Uterus (tissue), 4 donors: ENCODE measurements around the gene RBM15B. TPM values are rescaled to one million over a fixed set of nuclear protein-coding genes. Genes with fewer than 3 reads are reported as not detected.

ENCODE experiments used
- DNase-seq, 2 donors: peaks; one replicate each; pipeline ENCODE4 v3.0.0-alpha.2; 2019 to 2020
- H3K27ac ChIP-seq, 2 donors: fragments of 200-600 bp; sonication (generic); 1 replicate in 1 of 2; 2 replicates in 1 of 2; pipeline ENCODE4 v1.5.1; 2016 to 2018
- H3K27me3 ChIP-seq, 2 donors: fragments of 200-600 bp; sonication (generic); one replicate each; pipeline ENCODE4 v1.5.1; 2018 to 2019; ENCODE audit warnings: control low read depth in 1 of 2
- H3K36me3 ChIP-seq, 2 donors: fragments of 200-600 bp; sonication (generic); one replicate each; pipeline ENCODE4 v1.5.1; 2019; ENCODE audit warnings: control low read depth in 1 of 2
- H3K4me1 ChIP-seq, 2 donors: fragments of 200-600 bp; sonication (generic); one replicate each; pipeline ENCODE4 v1.5.1; 2018 to 2019; ENCODE audit warnings: control low read depth in 1 of 2
- H3K4me3 ChIP-seq, 2 donors: fragments of 200-600 bp; sonication (generic); 1 replicate in 1 of 2; 2 replicates in 1 of 2; pipeline ENCODE4 v1.5.1; 2018 to 2019; ENCODE audit warnings: mild to moderate bottlenecking in 1 of 2
- H3K9me3 ChIP-seq, 2 donors: fragments of 200-600 bp; sonication (generic); one replicate each; pipeline ENCODE4 v1.5.1; 2019; ENCODE audit warnings: control low read depth in 1 of 2
- CTCF ChIP-seq, 4 experiments: fragments of 200-600 bp in 2 of 4; fragments of 450-650 bp in 2 of 4; sonication (generic) in 2 of 4; IDR thresholded peaks; one replicate each; pipeline ENCODE4 v1.5.1; 2016 to 2019; ENCODE audit warnings: antibody characterized with exemption in 4 of 4, mild to moderate bottlenecking in 2 of 4, moderate library complexity in 1 of 4
- POLR2A ChIP-seq, 2 donors: fragments of 450-650 bp; IDR thresholded peaks; one replicate each; pipeline ENCODE4 v1.6.1; 2016; ENCODE audit warnings: antibody characterized with exemption in 2 of 2, mild to moderate bottlenecking in 1 of 2, moderate library complexity in 1 of 2
- intact Hi-C: fragments of 100-400 bp; cut with DNase I; formaldehyde crosslinking; loops from one replicate; pipeline ENCODE4 v1.15.1; 2023; ENCODE audit warnings: low total_unique reads
- total RNA-seq, 4 donors: library from RNA; depleted of rRNA in 3 of 4; stranded (reverse); fragments of >200 nt in 3 of 4; gene quantifications; one replicate each; pipeline versions ENCODE4 v1.1.0 to v1.2.4, GENCODE V29; 2014 to 2023
- donor health status: DM: yes; HTN: yes; CAD: no.

RBM15B gene
- total RNA-seq, 4 donors from 2014 or later: 21.2 to 38.9 (median 28.1) TPM

GRCh38 chr3:51378726-51379125 is 12.4 kb upstream of the RBM15B start:
- no peak overlapping the region for H3K4me3 ChIP-seq
- H3K9me3 ChIP-seq: no peaks in the 10 kb centered on the region
- no peaks in the 10 kb centered on the region for H3K27me3 ChIP-seq
- no peaks in the 10 kb centered on the region for H3K36me3 ChIP-seq
- peaks cover 0 to 1% of the 10 kb centered on the region in 2 donors for H3K4me1 ChIP-seq
- DNase-seq: no peak
- intact Hi-C loops: no loop called here
- no peak overlapping the region for H3K27ac ChIP-seq
- TF ChIP-seq POLR2A (IDR thresholded peaks at IDR 0.05): no peak
- no peak for TF ChIP-seq CTCF (IDR thresholded peaks at IDR 0.05)

- no peak for DNase-seq
- intact Hi-C loops: no loop called here
Observed at GRCh38 chr3:51379301-51379700, 11.8 kb upstream of the RBM15B start.

DNA sequence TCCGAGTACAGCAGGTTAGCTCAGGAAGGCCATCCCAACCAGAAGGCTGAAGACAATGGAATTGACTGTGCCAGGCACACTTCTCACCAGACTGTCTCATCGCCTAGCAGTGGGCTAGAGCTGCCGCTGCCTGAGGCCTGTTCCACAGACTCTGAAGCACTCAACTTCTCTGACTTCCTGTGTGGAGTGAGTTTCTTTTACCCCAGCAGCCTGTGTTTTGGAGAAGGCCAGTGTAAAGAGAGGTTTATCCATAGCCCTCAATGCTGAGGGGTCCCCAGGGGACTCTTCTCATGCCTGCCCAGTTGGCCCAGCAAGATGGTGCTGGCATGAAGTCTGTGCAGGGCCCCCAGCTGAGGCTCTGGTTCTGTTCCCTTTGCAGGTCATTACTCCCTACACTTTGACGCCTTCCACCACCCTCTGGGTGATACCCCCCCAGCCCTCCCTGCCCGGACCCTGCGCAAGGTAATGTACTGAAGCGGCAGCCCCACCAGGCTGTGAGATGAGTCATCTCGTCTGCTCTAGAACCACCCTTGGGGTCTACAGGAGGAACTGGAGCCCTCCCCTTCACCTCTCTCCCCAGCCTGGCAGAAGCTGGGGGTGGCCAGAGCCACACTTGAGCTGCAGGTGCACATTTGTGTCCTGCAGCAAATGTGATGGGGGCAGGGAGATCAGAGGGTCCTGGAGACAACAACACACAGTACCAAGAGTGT is 11.2 kb upstream of the RBM15B start:
- no peak for DNase-seq
- H3K27ac ChIP-seq: no peak overlapping the region
- H3K9me3 ChIP-seq: no peaks in the 10 kb centered on the region
- no peak for TF ChIP-seq CTCF (IDR thresholded peaks at IDR 0.05)
- TF ChIP-seq POLR2A (IDR thresholded peaks at IDR 0.05): no peak
- no peaks in the 10 kb centered on the region for H3K27me3 ChIP-seq
- H3K4me1 ChIP-seq: peaks cover 0 to 4% of the 10 kb centered on the region in 2 donors
- H3K4me3 ChIP-seq: no peak overlapping the region
- intact Hi-C loops: no loop called here
- H3K36me3 ChIP-seq: no peaks in the 10 kb centered on the region

More at GRCh38 chr3:51379301-51379700, 11.8 kb upstream of the RBM15B start:
- Histone ChIP-seq H3K9me3 (no peaks in the 10 kb centered on the region), H3K27me3 (no peaks in the 10 kb centered on the region), H3K4me1 (peaks cover 0 to 4% of the 10 kb centered on the region in 2 donors), H3K27ac (no peak overlapping the region), H3K36me3 (no peaks in the 10 kb centered on the region), H3K4me3 (no peak overlapping the region)
- TF ChIP-seq CTCF (IDR thresholded peaks at IDR 0.05) (no peak), POLR2A (IDR thresholded peaks at IDR 0.05) (no peak)

DNA sequence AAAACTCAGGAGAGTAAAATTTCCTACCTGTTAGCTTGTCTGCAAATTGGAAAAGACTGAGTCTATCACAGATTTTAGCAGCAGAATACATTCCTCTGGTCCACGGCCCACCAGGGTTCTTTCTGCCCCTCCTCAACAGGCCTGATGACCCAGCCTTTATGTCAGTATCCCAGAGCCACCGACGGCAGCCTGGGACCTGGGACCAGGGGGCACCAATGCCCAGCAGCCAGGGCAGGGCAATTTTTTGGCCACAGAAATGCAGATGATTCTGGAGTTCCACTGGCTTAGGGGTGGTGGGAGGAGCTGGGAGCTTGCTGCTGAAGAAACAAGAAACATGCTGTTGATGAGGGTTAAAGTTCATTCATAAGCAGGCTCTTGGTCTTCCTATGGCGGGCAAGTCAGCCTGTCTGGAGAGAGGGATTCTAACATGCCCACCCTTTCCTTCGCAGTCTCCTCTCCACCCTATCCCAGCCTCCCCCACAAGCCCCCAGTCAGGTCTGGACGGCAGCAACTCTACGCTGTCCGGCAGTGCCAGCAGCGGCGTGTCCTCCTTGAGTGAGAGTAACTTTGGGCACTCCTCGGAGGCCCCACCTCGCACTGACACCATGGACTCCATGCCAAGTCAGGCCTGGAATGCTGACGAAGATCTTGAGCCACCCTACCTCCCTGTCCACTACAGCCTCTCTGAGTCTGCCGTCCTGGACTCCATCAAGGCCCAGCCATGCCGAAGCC is 10.3 kb upstream of the RBM15B start:
- Histone ChIP-seq H3K4me1 (peaks cover 0 to 6% of the 10 kb centered on the region in 2 donors), H3K36me3 (no peaks in the 10 kb centered on the region), H3K9me3 (no peaks in the 10 kb centered on the region), H3K4me3 (no peak overlapping the region), H3K27ac (no peak overlapping the region), H3K27me3 (no peaks in the 10 kb centered on the region)
- TF ChIP-seq CTCF (IDR thresholded peaks at IDR 0.05) (no peak), POLR2A (IDR thresholded peaks at IDR 0.05) (no peak)
- no peak for DNase-seq
- intact Hi-C loops: no loop called here

DNA sequence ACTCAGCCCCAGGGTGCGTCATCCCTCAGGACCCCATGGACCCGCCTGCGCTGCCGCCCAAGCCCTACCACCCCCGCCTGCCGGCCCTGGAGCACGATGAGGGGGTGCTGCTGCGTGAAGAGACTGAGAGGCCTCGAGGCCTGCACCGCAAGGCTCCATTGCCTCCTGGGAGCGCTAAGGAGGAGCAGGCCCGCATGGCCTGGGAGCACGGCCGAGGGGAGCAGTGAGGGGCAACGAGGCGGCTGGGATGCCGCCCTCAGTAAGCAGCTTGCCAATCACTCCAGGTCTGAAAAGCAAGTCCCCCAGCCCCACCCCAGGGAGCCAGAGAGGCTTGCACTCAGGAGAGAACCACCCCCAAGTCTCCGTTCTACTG is 9.8 kb upstream of the RBM15B start:
- no peak for DNase-seq
- Histone ChIP-seq H3K9me3 (no peaks in the 10 kb centered on the region), H3K36me3 (no peaks in the 10 kb centered on the region), H3K27ac (no peak overlapping the region), H3K4me3 (no peak overlapping the region), H3K4me1 (peaks cover 2 to 8% of the 10 kb centered on the region in 2 donors), H3K27me3 (no peaks in the 10 kb centered on the region)
- intact Hi-C loops: no loop called here
- TF ChIP-seq POLR2A (IDR thresholded peaks at IDR 0.05): no peak
- no peak for TF ChIP-seq CTCF (IDR thresholded peaks at IDR 0.05)
